ENCODE measurements around the gene RUNDC3A.

DNA sequence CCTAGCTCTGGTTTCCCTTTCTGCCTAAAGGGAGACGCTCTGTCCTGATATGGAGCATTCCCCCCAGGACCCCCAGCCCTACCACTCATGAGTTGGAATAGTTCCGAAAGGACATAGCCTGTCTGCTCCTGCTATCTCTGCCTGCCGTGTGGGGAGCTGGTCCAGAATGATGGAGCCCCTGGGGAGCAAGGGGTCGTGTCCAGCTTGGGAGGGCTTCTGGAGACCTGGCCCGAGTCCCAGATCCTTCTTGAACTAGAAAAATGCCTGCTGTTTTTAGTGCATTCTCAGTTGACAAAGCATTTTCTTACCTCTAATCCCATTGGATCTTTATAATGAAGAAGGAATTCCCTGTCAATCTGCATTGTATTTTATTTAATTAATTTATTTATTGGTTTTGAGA, 27.6 kb downstream of the RUNDC3A start:
- TF ChIP-seq POLR2A (IDR thresholded peaks at IDR 0.05; ENCODE audit: extremely low read depth, insufficient read length) (no peak), MYC (IDR thresholded peaks at IDR 0.05; ENCODE audit: low read depth, low read length) (no peak)
- TF ChIP-seq, protein P1, sequence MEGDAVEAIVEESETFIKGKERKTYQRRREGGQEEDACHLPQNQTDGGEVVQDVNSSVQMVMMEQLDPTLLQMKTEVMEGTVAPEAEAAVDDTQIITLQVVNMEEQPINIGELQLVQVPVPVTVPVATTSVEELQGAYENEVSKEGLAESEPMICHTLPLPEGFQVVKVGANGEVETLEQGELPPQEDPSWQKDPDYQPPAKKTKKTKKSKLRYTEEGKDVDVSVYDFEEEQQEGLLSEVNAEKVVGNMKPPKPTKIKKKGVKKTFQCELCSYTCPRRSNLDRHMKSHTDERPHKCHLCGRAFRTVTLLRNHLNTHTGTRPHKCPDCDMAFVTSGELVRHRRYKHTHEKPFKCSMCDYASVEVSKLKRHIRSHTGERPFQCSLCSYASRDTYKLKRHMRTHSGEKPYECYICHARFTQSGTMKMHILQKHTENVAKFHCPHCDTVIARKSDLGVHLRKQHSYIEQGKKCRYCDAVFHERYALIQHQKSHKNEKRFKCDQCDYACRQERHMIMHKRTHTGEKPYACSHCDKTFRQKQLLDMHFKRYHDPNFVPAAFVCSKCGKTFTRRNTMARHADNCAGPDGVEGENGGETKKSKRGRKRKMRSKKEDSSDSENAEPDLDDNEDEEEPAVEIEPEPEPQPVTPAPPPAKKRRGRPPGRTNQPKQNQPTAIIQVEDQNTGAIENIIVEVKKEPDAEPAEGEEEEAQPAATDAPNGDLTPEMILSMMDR (IDR thresholded peaks at IDR 0.05; ENCODE audit: low read depth, low read length), result no peak
- TF ChIP-seq, protein P2, sequence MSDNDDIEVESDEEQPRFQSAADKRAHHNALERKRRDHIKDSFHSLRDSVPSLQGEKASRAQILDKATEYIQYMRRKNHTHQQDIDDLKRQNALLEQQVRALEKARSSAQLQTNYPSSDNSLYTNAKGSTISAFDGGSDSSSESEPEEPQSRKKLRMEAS (IDR thresholded peaks at IDR 0.05; ENCODE audit: low read depth, low read length), result no peak
